Measurements from ENCODE around the gene DGKI.

DGKI gene

GRCh38 chr7:137360087-137360679 is 486.6 kb downstream of the DGKI start:
- no peak for TF ChIP-seq EZH2phosphoT487 (IDR thresholded peaks at IDR 0.05; ENCODE audit: borderline replicate concordance, low read length)
- no peak for TF ChIP-seq CTCF (IDR thresholded peaks at IDR 0.05; ENCODE audit: low read depth, low read length, poor library complexity, severe bottlenecking)
- H3K27ac ChIP-seq (ENCODE audit: low read depth, low read length): no peak overlapping the region
- H3K9me3 ChIP-seq (ENCODE audit: control insufficient read depth, insufficient read depth, low read length): peaks cover 32% of the 10 kb centered on the region
- no peaks in the 10 kb centered on the region for H3F3A ChIP-seq (ENCODE audit: control insufficient read depth, insufficient read depth)
- no peaks in the 10 kb centered on the region for H3K4me1 ChIP-seq (ENCODE audit: control insufficient read depth, low read length)
- H3K36me3 ChIP-seq (ENCODE audit: control insufficient read depth, low read length): no peaks in the 10 kb centered on the region
- no peaks in the 10 kb centered on the region for H3K9me2 ChIP-seq (replicated peaks; ENCODE audit: control insufficient read depth, low read length)
- H3K79me2 ChIP-seq (ENCODE audit: control insufficient read depth, low read length): no peaks in the 10 kb centered on the region
- H3K4me2 ChIP-seq (ENCODE audit: low read length): no peak overlapping the region
- H3K27me3 ChIP-seq (ENCODE audit: control insufficient read depth, low read length): no peaks in the 10 kb centered on the region
- H4K20me1 ChIP-seq (ENCODE audit: control insufficient read depth, insufficient read depth, low read depth, low read length): no peaks in the 10 kb centered on the region
- H3K4me3 ChIP-seq (ENCODE audit: low read length): no peak overlapping the region

DNA sequence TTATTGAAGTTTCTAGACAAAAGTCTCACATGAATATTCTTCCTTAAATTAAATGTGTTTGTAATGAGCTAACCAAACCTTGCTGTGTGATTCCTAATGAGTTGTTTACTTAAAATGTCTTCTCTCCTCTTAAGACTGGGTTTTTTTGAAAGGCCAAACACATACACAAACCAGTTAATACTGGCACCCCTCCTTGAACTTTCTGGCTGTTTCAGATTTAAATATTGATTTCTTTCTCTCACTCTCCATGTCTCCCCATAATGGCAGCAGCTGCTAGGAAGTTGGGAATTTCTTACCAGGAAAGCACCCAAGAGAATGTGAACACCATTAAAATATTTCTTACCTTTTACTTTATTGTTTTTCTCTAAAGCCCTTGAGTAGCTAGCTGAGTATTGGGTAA is 491.8 kb downstream of the DGKI start:
- Histone ChIP-seq H3K9me2 (replicated peaks; ENCODE audit: control insufficient read depth, low read length) (no peaks in the 10 kb centered on the region), H3K27me3 (ENCODE audit: control insufficient read depth, low read length) (no peaks in the 10 kb centered on the region), H3K4me1 (ENCODE audit: control insufficient read depth, low read length) (no peaks in the 10 kb centered on the region), H3K79me2 (ENCODE audit: control insufficient read depth, low read length) (no peaks in the 10 kb centered on the region), H3F3A (ENCODE audit: control insufficient read depth, insufficient read depth) (no peaks in the 10 kb centered on the region), H3K9me3 (ENCODE audit: control insufficient read depth, insufficient read depth, low read length) (peaks cover 16% of the 10 kb centered on the region), H3K4me3 (ENCODE audit: low read length) (no peak overlapping the region), H4K20me1 (ENCODE audit: control insufficient read depth, insufficient read depth, low read depth, low read length) (no peaks in the 10 kb centered on the region), H3K27ac (ENCODE audit: low read depth, low read length) (no peak overlapping the region), H3K4me2 (ENCODE audit: low read length) (no peak overlapping the region), H3K36me3 (ENCODE audit: control insufficient read depth, low read length) (no peaks in the 10 kb centered on the region)
- TF ChIP-seq EZH2phosphoT487 (IDR thresholded peaks at IDR 0.05; ENCODE audit: borderline replicate concordance, low read length): no peak
- no peak for TF ChIP-seq CTCF (IDR thresholded peaks at IDR 0.05; ENCODE audit: low read depth, low read length, poor library complexity, severe bottlenecking)

GRCh38 chr7:137354396-137354795 is 492.4 kb downstream of the DGKI start:
- Histone ChIP-seq H4K20me1 (ENCODE audit: control insufficient read depth, insufficient read depth, low read depth, low read length) (no peaks in the 10 kb centered on the region), H3K79me2 (ENCODE audit: control insufficient read depth, low read length) (no peaks in the 10 kb centered on the region), H3K27me3 (ENCODE audit: control insufficient read depth, low read length) (no peaks in the 10 kb centered on the region), H3K4me2 (ENCODE audit: low read length) (no peak overlapping the region), H3K4me3 (ENCODE audit: low read length) (no peak overlapping the region), H3K9me2 (replicated peaks; ENCODE audit: control insufficient read depth, low read length) (no peaks in the 10 kb centered on the region), H3F3A (ENCODE audit: control insufficient read depth, insufficient read depth) (no peaks in the 10 kb centered on the region), H3K4me1 (ENCODE audit: control insufficient read depth, low read length) (no peaks in the 10 kb centered on the region), H3K27ac (ENCODE audit: low read depth, low read length) (no peak overlapping the region), H3K36me3 (ENCODE audit: control insufficient read depth, low read length) (no peaks in the 10 kb centered on the region), H3K9me3 (ENCODE audit: control insufficient read depth, insufficient read depth, low read length) (peaks cover 11% of the 10 kb centered on the region; the same call in 1 of the 2 replicates)
- TF ChIP-seq CTCF (IDR thresholded peaks at IDR 0.05; ENCODE audit: low read depth, low read length, poor library complexity, severe bottlenecking): no peak
